GM19468 (cell line): ENCODE data around the gene FSD2.

ENCODE experiments used
- ATAC-seq: cut with Tn5 transposase; IDR thresholded peaks from one replicate; pipeline ENCODE4 v1.9.1; 2021; ENCODE audit warnings: mild to moderate bottlenecking, moderate library complexity, moderate number of reproducible peaks; ENCODE audit not compliant: unreplicated experiment; ENCODE audit errors: extremely low read depth

The FSD2 gene, protein sequence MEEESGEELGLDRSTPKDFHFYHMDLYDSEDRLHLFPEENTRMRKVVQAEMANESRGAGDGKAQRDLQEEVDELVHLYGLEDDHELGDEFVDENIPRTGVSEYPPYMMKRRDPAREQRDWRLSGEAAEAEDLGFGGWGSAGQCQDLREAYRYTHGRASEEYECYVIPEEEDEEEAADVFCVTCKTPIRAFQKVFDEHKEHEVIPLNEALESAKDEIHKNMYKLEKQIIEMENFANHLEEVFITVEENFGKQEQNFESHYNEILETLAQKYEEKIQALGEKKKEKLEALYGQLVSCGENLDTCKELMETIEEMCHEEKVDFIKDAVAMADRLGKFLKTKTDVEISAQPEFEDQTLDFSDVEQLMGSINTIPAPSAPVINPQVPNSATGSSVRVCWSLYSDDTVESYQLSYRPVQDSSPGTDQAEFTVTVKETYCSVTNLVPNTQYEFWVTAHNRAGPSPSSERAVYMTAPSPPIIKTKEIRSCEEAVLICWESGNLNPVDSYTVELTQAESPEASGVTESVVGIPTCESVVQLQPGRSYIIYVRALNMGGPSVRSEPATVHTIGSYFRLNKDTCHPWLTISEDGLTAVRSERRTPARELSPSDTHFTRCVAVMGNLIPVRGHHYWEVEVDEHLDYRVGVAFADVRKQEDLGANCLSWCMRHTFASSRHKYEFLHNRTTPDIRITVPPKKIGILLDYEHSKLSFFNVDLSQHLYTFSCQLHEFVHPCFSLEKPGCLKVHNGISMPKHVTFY

DNA sequence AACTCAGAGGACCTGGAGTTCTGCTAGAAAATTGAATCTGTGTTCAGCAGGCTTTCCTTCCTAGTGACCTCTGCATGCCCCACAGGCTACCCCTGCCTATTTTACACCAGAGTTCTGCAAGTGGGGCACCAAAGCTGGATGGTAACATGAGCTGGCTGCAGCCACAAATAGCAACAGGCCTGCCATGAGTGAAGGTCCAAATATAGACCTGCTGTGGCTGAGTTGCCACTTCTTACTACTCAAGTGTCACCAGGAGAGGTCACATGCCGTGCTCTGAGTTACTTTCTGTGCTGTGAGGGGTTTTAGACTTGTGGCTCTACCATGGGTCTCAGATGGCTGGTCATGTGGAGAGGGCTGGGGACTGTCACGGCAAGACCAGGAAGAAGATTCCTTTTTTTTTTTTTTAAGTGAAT is at the start of gene FSD2:
Gene FSD2, minus strand, starts transcription at position 76 of the 413 bp plus-strand sequence. CDS start 18,679 bp downstream, outside the sequence.
- ATAC-seq = peak; percentile 37

DNA sequence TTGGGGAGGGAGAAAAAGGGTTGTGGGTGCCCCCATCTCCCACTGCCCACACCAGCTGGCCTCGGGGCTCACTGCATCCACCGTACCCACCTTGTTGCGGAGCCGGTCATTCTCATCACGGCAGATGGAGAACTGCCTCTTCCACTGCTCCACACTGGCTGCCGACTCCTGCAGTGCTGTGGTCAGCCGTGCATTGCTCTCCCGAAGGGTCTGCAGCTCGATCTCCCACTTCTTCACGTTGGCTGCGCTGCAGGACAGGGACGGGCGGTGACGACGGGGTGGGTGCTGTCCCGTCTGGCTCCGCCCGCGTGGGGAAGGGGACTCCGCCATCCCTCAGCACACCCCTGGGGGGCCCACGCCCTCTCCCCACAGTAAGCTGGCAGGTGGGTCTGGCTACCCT is 48.7 kb upstream of the FSD2 start:
- no peak for ATAC-seq

DNA sequence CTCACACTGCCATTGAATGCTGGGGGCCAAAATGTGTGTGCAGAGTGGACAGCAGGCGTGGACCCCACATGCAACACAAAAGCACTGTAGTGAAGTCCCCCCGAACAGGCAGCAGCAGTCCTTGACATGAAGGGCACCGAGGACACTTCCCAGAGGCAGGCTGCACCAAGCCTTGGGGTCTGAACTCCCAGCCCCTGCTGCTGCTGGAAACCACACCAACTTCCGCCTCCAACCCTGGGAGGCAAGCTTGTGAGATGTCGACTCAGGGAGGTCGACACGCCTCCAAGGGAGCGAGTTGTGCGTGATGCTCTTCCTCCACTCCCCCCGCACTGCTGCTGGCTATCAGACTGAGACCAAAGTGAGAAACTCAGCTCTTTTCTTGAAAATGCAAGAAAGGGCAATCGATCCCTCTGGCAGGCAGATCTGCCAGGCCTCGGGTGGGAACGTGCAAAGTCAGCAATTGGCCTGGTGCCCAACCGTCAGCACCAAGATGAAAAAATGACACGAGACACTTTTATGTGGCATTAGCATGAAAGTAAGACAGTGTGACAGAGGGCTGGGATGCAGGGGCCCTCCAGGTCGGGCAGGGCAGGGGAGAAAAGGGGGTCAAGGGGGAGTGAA is 47.2 kb upstream of the FSD2 start:
- ATAC-seq = no peak

DNA sequence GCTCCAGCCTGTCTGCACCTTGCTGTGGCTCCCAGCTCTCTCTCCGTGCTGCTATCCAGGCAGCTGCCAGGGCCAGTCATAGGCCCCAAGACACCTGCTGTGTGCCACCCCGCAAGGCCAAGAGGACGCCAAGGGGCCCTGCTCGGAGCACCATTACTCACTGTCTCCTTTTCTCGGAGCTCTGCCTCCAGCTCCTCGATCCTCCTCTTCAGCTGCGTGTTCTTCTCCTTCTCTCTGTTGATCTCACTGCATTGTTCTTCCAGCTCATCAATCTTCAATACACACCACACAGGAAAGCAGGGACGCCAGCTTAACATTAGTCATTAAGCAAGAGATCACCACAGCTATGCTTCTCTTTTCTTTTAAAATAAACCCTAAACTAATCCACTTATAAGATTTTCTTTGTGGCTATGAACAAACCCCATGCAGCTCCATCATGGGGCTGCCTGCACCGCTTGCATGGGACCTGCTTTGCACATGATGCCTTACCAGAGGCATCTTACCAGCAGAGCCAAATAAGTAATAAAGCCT is 46.2 kb upstream of the FSD2 start:
- ATAC-seq = no peak

DNA sequence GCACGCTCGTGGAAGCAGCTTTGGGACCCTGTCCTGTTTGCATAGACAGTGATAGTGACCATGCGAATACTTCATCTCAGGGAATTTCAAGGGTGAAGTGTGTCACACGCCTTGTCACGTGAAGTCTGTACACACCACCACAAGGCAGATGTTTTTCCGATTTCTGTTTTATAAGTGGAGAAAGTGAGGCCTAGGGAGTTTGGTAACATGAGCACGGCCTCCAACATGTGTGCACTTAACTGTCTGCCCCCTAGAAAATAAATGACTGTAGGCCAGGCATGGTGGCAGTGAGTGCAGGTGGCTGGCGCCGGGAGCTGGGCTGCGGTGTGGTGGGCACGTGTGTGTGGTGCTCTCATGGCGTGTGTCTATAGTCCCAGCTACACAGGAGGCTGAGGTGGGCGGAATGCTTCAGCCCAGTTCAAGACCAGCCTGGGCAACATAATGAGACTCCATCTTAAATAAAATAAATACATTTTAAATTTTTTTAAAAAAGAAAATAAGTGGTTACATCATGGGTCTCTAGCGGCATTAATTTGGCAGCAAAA is 45.5 kb upstream of the FSD2 start:
- no peak for ATAC-seq

DNA sequence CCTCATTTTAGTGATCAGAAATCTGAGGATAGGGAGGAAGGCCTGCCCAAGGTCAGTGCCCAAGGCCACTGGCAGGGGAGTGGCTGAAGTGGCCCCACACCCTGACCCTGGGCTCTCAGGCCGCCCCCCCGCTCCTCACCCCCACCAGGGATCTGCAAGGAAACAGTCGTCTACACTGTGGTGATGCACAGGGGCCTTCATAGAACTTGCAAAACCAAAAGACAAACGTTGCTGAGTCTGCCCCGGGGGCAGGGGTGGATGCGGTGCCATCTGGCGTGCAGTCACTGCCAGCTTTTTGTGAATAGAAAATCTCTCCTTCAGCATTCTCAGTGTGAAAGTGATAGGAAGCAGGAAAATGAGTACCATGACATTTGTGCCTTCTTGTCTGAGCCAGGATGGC is 44.9 kb upstream of the FSD2 start:
- no peak for ATAC-seq

DNA sequence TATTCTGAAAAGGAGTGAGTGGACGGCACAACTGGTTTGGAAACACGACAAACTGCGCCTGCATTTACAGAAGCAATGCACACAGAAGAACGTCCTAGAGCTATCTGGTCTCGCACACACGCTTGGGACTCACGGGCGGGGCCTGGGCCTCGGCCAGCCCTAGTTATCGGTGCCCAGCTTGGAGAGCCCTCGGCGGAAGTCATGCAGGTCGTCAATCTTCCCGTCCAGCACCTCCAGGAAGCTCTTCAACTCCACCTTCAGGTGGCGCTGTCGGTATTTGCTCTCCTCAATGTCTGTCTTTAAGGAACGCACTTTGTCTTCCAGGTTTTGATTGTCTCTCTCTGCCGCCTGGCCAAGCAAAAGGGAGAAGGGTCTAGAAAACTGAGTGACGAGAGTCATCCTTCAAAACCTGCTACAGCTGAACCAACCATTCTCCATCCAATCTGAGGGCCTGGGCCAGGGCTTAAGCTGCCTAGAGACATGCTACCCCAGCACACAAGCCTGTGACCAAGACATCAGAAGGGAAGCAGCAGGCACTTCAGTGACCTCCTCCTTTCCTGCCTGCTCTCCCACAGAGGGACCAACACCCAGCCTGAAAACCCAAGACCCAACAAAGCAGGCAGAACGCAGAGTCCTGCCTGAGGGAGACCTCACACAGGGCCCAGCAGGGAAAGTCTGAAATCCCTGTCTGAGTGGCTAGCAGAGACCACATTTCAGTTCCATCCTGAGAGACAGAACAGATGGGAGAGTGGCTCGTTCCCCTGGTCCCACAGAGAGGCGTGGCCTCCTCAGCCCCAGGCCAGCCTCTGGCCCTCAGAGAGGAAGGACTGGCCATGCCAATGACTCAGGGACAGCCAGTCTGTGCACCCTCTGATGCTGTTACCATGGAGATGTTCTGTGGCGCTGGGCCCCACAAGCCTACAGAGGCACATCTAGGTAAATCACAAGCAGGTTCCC is 44.0 kb upstream of the FSD2 start:
- no peak for ATAC-seq

DNA sequence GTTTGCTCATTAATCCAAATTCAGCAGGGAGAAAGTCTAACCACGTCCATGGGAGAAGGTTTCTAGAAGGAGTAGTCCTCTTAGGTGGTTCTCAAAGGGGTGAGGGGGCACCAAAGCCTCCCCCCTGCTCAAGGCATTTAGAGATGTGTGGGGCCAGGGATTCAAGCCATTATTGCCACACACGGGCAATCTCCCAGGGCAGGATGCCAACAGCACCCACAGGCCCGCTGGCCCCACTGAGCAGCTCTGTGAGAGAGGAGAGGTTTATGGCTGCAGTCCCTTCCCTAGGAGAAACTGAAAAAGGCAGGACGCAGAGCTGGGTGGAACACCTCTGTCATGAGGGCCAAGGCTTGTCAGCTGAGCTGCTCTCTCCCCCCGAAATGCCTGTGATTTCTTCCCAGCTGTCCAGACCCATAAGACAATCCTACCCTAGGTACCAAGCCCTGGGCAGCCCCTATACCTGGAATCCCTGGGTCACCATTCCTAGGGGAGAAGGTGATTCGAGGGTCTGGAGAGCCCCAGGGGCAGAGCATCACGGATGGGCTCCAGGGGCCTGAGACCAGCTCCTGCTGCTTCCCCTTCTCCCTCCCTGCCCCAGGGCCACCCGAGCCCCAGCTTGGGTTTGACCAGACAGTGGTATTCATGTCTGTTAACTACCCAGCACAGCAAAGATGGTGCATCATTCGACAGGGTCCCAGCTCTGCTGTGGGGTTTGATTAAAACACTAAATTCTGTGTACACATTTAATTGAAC is 42.5 kb upstream of the FSD2 start:
- ATAC-seq = no peak

DNA sequence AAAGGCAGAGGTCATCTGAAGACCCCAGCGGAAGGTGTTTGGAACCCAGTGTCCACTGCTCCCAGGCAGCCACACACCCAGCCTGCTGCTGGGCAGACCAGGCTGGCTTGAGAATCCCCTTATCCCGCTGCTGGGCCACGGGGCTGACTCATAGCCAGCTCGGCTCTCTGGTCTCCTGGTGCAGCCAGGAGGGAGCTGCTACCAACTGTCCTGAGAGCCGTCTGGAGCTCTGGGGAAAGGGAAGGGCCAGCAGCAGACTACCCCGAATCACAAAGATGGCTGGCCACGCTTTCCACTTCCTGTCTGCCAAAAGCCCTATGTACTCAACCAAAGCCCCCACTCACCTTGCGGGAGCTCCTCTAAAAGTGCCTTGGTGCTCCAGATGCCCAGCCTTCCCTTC is 41.8 kb upstream of the FSD2 start:
- ATAC-seq = no peak

DNA sequence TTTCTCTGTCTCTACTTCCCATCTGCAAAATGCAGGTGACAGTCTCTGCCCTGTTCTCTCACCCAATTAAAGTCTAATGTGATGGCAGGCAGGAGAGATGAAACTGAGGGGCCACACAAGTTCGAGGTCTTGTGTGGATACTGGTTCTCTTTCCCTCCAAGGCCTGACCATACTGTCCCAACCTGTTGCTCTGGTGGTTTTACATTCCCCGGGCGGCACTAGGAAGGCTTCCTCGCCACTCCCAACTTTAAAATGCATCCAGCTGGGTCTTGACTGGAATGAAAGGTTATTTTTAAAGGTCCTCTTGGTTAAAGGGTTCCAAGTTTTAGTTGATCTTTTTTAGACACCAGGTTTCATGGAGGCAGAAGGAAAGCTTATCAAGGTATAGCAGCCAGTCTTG is 40.8 kb upstream of the FSD2 start:
- ATAC-seq = no peak

DNA sequence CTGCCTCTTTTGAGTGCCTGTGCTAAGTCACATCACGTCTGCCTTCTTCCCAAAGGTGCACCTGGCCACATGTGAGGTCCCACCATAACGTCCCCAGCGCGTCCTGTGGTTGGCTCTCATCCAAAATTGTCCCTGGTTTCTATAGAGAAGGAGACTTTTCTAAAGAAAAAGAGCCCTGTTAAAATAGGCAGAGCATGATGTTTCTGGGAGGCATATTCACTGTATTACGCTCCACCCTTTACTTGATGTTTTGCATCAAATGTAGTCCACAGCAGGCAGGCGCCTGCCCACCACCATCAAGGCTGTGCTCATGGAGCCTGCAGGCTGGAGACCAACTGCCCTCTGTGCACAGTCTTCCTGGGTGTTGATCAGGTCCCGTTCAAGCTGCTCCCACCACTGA is 39.8 kb upstream of the FSD2 start:
- no peak for ATAC-seq

DNA sequence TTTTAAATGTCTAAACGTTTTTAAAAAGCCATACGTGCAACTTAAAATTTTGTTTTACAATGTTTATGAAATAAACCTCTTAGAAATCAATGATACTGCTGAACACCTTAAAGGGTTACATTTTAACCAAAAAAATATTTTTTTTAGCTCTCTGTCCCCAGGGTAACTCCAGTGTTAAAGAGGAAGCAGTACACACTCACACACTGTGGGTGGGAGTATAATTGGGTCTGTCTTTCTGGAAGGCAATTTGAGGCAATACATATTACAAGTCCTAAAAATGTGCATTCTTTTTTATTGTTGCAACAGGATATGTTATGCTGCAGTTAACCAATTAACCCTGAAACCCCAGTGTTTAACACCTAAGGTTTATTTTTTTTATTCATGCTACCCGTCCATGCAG is 37.7 kb upstream of the FSD2 start:
- ATAC-seq = no peak

DNA sequence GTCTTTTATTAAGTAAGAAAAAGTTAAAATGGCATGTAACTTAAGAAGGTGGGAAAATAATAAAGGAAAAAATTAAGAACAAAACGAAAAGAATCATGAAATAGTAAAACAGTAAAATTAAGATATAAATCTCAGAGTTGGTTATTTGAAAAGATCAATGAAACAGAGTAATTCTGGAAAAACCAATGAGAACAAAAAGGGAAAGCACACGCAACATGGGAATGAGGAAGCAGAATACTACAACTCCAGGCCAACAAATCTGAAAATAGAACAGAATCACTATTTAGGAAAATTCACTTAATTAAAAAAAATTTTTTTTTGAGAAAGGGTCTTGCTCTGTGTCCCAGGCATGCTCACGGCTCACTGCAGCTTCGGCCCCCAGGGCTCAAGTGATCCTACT is 34.3 kb upstream of the FSD2 start:
- no peak for ATAC-seq

DNA sequence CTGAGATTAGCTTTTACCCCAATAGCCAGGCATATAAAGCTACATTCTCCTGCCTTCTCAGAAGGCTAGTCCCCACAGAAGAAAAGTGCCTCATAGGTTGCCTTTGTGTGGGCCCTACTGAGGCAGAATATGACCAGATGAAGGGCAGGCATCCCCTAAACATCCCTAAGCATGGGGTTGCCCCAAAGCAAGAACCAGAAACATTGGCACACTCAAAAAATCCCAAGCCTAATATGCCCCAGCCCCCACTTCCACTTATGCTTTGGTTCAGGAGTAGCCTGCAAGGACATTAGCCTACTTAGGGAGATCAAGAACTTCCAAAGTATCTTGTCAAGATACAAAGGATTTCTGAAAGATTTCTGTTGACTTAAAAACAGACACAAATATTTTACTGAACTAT is 33.3 kb upstream of the FSD2 start:
- no peak for ATAC-seq

DNA sequence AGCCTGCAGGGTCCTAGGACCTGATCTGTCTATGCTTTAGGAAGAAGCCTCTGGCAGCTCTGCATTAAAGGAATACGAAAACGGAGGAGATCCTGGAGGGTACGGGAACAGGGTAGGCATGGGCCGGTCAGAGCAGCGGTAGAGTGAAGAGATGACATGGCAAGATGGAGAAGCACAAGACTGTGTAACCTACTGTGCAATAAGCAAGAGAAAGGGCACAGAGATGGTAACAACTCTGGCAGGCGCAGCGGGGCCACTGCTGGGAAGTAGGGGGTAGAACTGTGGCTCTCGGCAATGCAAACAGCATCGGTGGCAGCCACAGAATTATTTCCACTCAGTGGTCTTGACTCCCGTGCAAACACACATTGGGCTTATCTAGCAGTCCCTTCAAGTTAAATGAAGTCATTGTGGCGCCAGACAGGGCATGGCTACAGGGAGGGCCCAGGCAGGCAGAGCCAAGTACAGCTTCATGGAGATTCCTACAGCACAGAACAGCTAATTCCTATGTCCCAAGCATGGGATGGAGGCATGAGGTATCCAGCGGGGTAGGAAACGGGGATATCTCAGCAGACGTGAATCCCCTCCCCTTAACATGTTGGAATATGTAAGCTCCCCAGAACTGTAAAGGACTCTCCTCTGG is 32.3 kb upstream of the FSD2 start:
- no peak for ATAC-seq

DNA sequence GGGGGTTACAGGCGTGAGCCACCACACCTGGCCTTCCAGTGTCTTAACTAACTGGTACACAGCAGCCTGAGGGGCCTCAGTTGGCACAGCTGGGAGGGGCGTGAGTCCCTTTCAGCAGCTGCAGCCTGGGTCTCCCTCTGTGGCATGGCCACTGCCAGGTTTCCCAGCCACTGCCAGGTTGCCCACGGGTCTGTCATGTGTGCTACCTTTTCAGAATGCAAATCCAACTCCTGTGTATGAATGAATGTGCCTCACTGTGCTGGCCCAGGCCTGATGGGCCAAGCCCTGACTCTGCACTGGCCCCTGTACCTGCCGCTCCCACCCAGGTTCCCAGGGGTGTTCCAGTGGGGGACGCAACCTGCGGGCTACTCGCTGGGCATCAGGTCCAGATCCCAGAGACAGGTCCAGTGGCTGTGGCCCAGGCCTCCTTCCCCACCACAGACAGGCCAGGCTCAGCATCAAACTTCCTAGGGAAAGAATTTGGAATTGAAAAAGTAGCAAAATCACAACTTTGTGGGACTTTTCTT is 29.6 kb upstream of the FSD2 start:
- ATAC-seq = no peak

DNA sequence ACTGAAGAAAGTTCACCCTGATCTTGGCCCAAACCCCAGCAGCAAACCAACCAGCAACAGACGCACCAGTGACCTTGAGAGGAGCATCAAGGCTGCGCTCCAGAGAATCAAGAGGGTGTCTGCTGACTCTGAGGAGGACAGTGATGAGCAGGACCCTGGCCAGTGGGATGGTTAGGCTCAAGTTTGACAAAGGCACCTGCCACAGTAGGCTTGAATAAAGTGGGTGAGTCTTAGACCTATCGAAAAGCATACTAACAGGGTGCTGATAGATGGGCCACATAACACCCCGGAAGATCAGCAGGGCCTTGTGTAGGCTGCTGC is 27.5 kb upstream of the FSD2 start:
- ATAC-seq = no peak

DNA sequence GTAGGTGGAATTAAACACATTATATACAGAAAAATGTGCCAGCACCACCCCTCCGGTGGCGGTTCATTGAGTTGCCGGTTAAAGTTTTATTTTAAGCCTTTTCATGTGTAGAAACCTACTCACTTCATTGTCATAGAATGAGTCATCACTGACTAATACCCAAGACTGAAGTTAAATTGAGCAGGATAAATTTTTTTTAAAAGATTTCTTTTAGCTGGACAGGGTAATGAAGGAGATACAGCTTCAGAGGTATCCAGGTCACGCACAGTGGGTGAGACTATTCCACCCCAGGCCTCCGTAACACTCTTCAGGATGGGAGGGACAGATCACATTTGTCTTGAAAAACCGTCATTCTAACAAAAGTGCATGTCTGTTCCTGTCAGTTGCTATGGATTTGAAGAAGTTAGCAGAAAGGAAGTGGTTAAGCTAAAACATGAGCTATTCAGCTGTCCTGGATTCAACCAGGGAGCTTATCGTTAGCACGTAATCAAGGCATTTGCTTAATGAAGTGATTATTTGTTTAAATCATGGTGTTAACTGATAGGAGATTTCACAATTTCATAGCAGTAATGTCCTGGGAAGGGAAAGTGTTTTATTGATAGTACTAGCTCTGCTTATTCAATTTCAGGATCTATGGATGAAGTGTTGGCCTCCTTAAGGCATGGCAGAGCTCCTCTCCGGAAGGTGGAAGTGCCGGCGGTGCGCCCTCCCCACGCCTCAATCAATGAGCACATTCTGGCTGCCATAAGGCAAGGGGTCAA is 26.9 kb upstream of the FSD2 start:
- ATAC-seq = peak; percentile 50
